K562 (cell line): ENCODE data around the gene ARHGDIA. TPM values are rescaled to one million over a fixed set of nuclear protein-coding genes. Genes with fewer than 3 reads are reported as not detected.

Source experiments
- ARID1B ChIP-seq: fragments of 450-650 bp; IDR thresholded peaks from 2 replicates; pipeline ENCODE4 v1.6.1; 2016; ENCODE audit warnings: antibody characterized with exemption, mild to moderate bottlenecking, inconsistent platforms
- BHLHE40 ChIP-seq: IDR thresholded peaks from 2 replicates; pipeline ENCODE4 v1.6.1; 2011; ENCODE audit warnings: low read length, improper control_type of control experiment
- CC2D1A ChIP-seq: fragments of 450-650 bp; IDR thresholded peaks from 2 replicates; pipeline ENCODE4 v1.6.1; 2017; ENCODE audit warnings: mild to moderate bottlenecking
- DPF2 ChIP-seq: fragments of 450-650 bp; IDR thresholded peaks from 2 replicates; pipeline ENCODE4 v1.6.1; 2016
- HDAC1 ChIP-seq, 2 experiments: fragments of 450-650 bp; IDR thresholded peaks; 2 replicates each; pipeline ENCODE4 v1.6.1; 2016 to 2017; ENCODE audit warnings: inconsistent platforms in 1 of 2, mild to moderate bottlenecking in 1 of 2, moderate library complexity in 1 of 2
- HDAC8 ChIP-seq: fragments of 450-650 bp; IDR thresholded peaks from 2 replicates; pipeline ENCODE4 v1.6.1; 2016; ENCODE audit warnings: mild to moderate bottlenecking, missing genetic modification characterization, moderate library complexity, missing compliant biosample characterization
- JUND ChIP-seq, 2 experiments: IDR thresholded peaks; 2 replicates in 1 of 2; 3 replicates in 1 of 2; pipeline ENCODE4 v1.6.1; 2011; ENCODE audit warnings: borderline replicate concordance in 2 of 2, low read depth in 2 of 2, low read length in 2 of 2, improper control_type of control experiment in 1 of 2, missing biosample characterization in 1 of 2, missing genetic modification characterization in 1 of 2, missing genetic modification reagents in 1 of 2
- KDM5B ChIP-seq: fragments of 200-600 bp; sonication (generic); IDR thresholded peaks from 2 replicates; pipeline ENCODE4 v1.6.1; 2012; ENCODE audit warnings: low read depth, mild to moderate bottlenecking, moderate library complexity, low read length, control low read depth, inconsistent platforms; ENCODE audit not compliant: insufficient replicate concordance
- MAZ ChIP-seq, 2 experiments: fragments of 450-650 bp in 1 of 2; sonication (generic) in 1 of 2; formaldehyde crosslinking; IDR thresholded peaks in 1 of 2; conservative IDR thresholded peaks in 1 of 2; 2 replicates each; pipeline versions ENCODE4 v1.4.0 to v1.5.0; 2020; ENCODE audit warnings: mild to moderate bottlenecking in 1 of 2, missing genetic modification reagents in 1 of 2
- MCM3 ChIP-seq: fragments of 450-650 bp; IDR thresholded peaks from 2 replicates; pipeline ENCODE4 v1.6.1; 2016
- NELFE ChIP-seq: IDR thresholded peaks from 2 replicates; pipeline ENCODE4 v1.6.1; 2011; ENCODE audit warnings: mild to moderate bottlenecking; ENCODE audit not compliant: insufficient read depth, insufficient read length
- PML ChIP-seq: IDR thresholded peaks from 2 replicates; pipeline ENCODE4 v1.6.1; 2012; ENCODE audit warnings: low read length, inconsistent platforms
- TAF7 ChIP-seq: fragments of 450-650 bp; IDR thresholded peaks from 2 replicates; pipeline ENCODE4 v1.6.1; 2016; ENCODE audit warnings: missing genetic modification characterization, missing compliant biosample characterization
- polyA plus RNA-seq, 8 experiments: library from polyadenylated mRNA; depleted of rRNA in 4 of 8; stranded (reverse) in 5 of 8; unstranded in 3 of 8; fragments of >200 nt; fragmentation: Nextera tagmentation in 2 of 8; fragmentation: Illumina TruSeq in 1 of 8; extraction: Ambion mirVana in 2 of 8; extraction: Trizol in 1 of 8; gene quantifications; 2 replicates each; pipeline versions ENCODE4 v1.2.1 to v1.2.3, GENCODE V29; 2011 to 2014; ENCODE audit warnings: inconsistent platforms in 1 of 8, missing spikeins in 1 of 8
- total RNA-seq, 7 experiments: library from RNA; depleted of rRNA in 6 of 7; stranded (reverse); fragments of >200 nt in 6 of 7; fragmentation: Illumina TruSeq in 2 of 7; extraction: Trizol in 2 of 7; gene quantifications; 2 replicates each; pipeline versions ENCODE4 v1.2.1 to v1.2.3, GENCODE V29; 2011 to 2021; ENCODE audit warnings: low replicate concordance in 1 of 7
- TF ChIP-seq, protein P1 (sequence below): sonication (generic); formaldehyde crosslinking; IDR thresholded peaks from 2 replicates; pipeline ENCODE4 v1.8.0; 2022; ENCODE audit warnings: missing genetic modification reagents, mild to moderate bottlenecking, moderate library complexity, borderline replicate concordance
- TF ChIP-seq, protein P2 (sequence below): fragments of 200-800 bp; sonication (Bioruptor generic); IDR thresholded peaks from 2 replicates; pipeline ENCODE4 v1.6.1; 2016; ENCODE audit warnings: missing genetic modification characterization, missing compliant biosample characterization
- TF ChIP-seq, protein P3 (sequence below): fragments of 250-450 bp; sonication (Bioruptor Pico); IDR thresholded peaks from 2 replicates; pipeline ENCODE4 v1.8.0; 2021; ENCODE audit warnings: mild to moderate bottlenecking, moderate library complexity
- TF ChIP-seq, protein P4 (sequence below): sonication (generic); formaldehyde crosslinking; IDR thresholded peaks from 2 replicates; pipeline ENCODE4 v1.8.1; 2023; ENCODE audit warnings: mild to moderate bottlenecking, missing genetic modification reagents

Gene ARHGDIA
- total and polyA plus RNA-seq, 9 of the 15 experiments (the other 6 are each of a cell fraction or from before 2014, with no cell fraction given) = 9.6 to 340 (median 97.6) TPM

DNA sequence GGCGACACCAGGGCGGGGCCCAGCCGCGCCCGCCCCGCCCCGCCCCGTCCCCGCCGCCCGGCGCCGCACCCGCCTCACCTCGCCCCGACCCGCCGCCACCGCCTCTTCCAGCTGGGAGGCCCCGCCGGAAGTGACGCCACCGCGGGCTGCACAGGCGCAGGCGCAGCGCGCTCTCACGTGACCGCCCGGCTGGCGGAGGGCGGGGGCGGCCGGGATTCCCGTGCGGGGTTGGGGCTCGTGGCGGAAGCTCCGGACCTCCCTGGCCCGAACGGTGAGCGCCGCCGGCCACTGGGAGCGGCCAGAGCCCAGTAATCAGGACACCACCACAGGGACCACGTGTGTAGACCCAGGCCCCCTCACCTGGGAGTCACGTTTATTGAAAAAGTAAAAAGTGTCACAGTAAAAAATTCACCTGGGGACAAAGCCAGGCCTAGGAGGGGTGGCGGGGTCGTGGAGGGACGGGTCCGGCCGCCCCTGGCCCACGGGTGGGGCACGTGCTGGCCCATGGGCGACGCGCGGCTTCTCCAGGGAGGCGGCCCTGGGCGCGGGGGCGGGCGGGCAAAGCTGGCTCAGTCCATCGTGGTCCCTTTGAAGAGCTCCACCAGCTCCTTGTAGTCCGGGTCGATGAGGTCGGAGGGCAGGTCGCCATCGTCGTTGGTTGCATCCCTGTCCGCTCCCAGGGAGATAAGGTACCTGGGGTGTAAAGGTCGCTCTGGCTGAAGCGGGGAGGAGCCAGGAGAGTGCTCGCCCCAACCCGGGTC, 37.8 kb downstream of the ARHGDIA start, which contains the start of gene MCRIP1 (continued):
- TF ChIP-seq DPF2 (peak; percentile 34; the same call in 1 of the 2 replicates), HDAC8 (tag) (peak; percentile 36; the same call in 1 of the 2 replicates), KDM5B (peak; percentile 74), MAZ (CRISPR knock-in tag; conservative IDR thresholded peaks at IDR 0.05 in 1 of 2, IDR thresholded peaks at IDR 0.05 in 1 of 2) (peak; percentile 84 to 89), PML (0 out of 2 replicates have a peak, but pooled peaks have one; percentile 44), CC2D1A (no peak), HDAC1 (IDR thresholded peaks at IDR 0.05) (peak in 1 of 2 experiments; percentile 66; a peak in 2 of 4 replicates), MCM3 (no peak), TAF7 (tag) (0 out of 2 replicates have a peak, but pooled peaks have one; percentile 45), BHLHE40 (peak; percentile 99), NELFE (no peak), JUND (IDR thresholded peaks at IDR 0.05; ENCODE audit: borderline replicate concordance, low read depth, low read length) (peak; percentile 68), JUND (tag; IDR thresholded peaks at IDR 0.05; ENCODE audit: borderline replicate concordance, low read depth, low read length) (no peak; the same call in 2 of the 3 replicates), ARID1B (0 out of 2 replicates have a peak, but pooled peaks have one; percentile 9)
- TF ChIP-seq, protein P1, sequence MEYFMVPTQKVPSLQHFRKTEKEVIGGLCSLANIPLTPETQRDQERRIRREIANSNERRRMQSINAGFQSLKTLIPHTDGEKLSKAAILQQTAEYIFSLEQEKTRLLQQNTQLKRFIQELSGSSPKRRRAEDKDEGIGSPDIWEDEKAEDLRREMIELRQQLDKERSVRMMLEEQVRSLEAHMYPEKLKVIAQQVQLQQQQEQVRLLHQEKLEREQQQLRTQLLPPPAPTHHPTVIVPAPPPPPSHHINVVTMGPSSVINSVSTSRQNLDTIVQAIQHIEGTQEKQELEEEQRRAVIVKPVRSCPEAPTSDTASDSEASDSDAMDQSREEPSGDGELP (CRISPR knock-in tag) = peak; percentile 96
- TF ChIP-seq, protein P2, sequence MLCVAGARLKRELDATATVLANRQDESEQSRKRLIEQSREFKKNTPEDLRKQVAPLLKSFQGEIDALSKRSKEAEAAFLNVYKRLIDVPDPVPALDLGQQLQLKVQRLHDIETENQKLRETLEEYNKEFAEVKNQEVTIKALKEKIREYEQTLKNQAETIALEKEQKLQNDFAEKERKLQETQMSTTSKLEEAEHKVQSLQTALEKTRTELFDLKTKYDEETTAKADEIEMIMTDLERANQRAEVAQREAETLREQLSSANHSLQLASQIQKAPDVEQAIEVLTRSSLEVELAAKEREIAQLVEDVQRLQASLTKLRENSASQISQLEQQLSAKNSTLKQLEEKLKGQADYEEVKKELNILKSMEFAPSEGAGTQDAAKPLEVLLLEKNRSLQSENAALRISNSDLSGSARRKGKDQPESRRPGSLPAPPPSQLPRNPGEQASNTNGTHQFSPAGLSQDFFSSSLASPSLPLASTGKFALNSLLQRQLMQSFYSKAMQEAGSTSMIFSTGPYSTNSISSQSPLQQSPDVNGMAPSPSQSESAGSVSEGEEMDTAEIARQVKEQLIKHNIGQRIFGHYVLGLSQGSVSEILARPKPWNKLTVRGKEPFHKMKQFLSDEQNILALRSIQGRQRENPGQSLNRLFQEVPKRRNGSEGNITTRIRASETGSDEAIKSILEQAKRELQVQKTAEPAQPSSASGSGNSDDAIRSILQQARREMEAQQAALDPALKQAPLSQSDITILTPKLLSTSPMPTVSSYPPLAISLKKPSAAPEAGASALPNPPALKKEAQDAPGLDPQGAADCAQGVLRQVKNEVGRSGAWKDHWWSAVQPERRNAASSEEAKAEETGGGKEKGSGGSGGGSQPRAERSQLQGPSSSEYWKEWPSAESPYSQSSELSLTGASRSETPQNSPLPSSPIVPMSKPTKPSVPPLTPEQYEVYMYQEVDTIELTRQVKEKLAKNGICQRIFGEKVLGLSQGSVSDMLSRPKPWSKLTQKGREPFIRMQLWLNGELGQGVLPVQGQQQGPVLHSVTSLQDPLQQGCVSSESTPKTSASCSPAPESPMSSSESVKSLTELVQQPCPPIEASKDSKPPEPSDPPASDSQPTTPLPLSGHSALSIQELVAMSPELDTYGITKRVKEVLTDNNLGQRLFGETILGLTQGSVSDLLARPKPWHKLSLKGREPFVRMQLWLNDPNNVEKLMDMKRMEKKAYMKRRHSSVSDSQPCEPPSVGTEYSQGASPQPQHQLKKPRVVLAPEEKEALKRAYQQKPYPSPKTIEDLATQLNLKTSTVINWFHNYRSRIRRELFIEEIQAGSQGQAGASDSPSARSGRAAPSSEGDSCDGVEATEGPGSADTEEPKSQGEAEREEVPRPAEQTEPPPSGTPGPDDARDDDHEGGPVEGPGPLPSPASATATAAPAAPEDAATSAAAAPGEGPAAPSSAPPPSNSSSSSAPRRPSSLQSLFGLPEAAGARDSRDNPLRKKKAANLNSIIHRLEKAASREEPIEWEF (CRISPR knock-in tag) = peak; percentile 66
- TF ChIP-seq, protein P3, sequence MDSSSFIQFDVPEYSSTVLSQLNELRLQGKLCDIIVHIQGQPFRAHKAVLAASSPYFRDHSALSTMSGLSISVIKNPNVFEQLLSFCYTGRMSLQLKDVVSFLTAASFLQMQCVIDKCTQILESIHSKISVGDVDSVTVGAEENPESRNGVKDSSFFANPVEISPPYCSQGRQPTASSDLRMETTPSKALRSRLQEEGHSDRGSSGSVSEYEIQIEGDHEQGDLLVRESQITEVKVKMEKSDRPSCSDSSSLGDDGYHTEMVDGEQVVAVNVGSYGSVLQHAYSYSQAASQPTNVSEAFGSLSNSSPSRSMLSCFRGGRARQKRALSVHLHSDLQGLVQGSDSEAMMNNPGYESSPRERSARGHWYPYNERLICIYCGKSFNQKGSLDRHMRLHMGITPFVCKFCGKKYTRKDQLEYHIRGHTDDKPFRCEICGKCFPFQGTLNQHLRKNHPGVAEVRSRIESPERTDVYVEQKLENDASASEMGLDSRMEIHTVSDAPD (CRISPR knock-in tag) = no peak
- TF ChIP-seq, protein P4, sequence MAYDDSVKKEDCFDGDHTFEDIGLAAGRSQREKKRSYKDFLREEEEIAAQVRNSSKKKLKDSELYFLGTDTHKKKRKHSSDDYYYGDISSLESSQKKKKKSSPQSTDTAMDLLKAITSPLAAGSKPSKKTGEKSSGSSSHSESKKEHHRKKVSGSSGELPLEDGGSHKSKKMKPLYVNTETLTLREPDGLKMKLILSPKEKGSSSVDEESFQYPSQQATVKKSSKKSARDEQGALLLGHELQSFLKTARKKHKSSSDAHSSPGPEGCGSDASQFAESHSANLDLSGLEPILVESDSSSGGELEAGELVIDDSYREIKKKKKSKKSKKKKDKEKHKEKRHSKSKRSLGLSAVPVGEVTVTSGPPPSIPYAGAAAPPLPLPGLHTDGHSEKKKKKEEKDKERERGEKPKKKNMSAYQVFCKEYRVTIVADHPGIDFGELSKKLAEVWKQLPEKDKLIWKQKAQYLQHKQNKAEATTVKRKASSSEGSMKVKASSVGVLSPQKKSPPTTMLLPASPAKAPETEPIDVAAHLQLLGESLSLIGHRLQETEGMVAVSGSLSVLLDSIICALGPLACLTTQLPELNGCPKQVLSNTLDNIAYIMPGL (CRISPR knock-in tag) = no peak
